GM23338 (cell line): ENCODE measurements around the gene ORAI3. TPM values are rescaled to one million over a fixed set of nuclear protein-coding genes. Genes with fewer than 3 reads are reported as not detected.

Experiments used
- ATAC-seq: fragments of 200-7000 bp; cut with Tn5 transposase; 3 replicates; pipeline ENCODE4 v1.9.1; 2020
- DNase-seq: peaks from one replicate; pipeline ENCODE4 v3.0.0-alpha.2; 2015; ENCODE audit warnings: low spot score
- H2AFZ ChIP-seq: fragments of 200-600 bp; sonication (generic); 2 replicates; pipeline ENCODE4 v1.8.0; 2016; ENCODE audit warnings: antibody characterized with exemption, mild to moderate bottlenecking, moderate library complexity
- H3F3A ChIP-seq: fragments of 200-600 bp; sonication (generic); replicated peaks from 2 replicates; pipeline ENCODE4 v1.8.0; 2017; ENCODE audit warnings: antibody characterized with exemption, mixed run types, low read depth
- H3K27ac ChIP-seq: fragments of 200-600 bp; sonication (generic); 2 replicates; pipeline ENCODE4 v1.6.1; 2016; ENCODE audit warnings: low read depth
- H3K27me3 ChIP-seq: fragments of 200-600 bp; sonication (generic); 2 replicates; pipeline ENCODE4 v1.8.0; 2016; ENCODE audit warnings: mild to moderate bottlenecking, mixed run types, moderate library complexity; ENCODE audit not compliant: insufficient read depth
- H3K36me3 ChIP-seq: fragments of 200-600 bp; sonication (generic); 2 replicates; pipeline ENCODE4 v1.8.0; 2016; ENCODE audit warnings: mild to moderate bottlenecking; ENCODE audit not compliant: insufficient read depth
- H3K4me1 ChIP-seq: fragments of 200-600 bp; sonication (generic); 2 replicates; pipeline ENCODE4 v1.8.0; 2016; ENCODE audit warnings: mild to moderate bottlenecking, moderate library complexity; ENCODE audit not compliant: insufficient read depth
- H3K4me2 ChIP-seq: fragments of 200-600 bp; sonication (generic); 2 replicates; pipeline ENCODE4 v1.7.1; 2017; ENCODE audit warnings: mixed run types
- H3K4me3 ChIP-seq: fragments of 200-600 bp; sonication (generic); 2 replicates; pipeline ENCODE4 v1.6.1; 2016; ENCODE audit warnings: mixed run types
- H3K79me2 ChIP-seq: fragments of 200-600 bp; sonication (generic); replicated peaks from 2 replicates; pipeline ENCODE4 v1.8.0; 2017; ENCODE audit warnings: mild to moderate bottlenecking; ENCODE audit not compliant: insufficient read depth
- H3K9me2 ChIP-seq: fragments of 200-600 bp; sonication (generic); 2 replicates; pipeline ENCODE4 v1.8.0; 2017; ENCODE audit not compliant: insufficient read depth
- H4K20me1 ChIP-seq: fragments of 200-600 bp; sonication (generic); replicated peaks from 2 replicates; pipeline ENCODE4 v1.8.0; 2017; ENCODE audit warnings: mild to moderate bottlenecking; ENCODE audit not compliant: insufficient read depth
- H3K27ac Mint-ChIP-seq: 2 replicates; pipeline ENCODE4 v1.8.0; 2020; ENCODE audit warnings: inconsistent platforms, mild to moderate bottlenecking, moderate library complexity, mixed read lengths
- H3K27me3 Mint-ChIP-seq: 3 replicates; pipeline ENCODE4 v1.8.0; 2022; ENCODE audit warnings: low read depth, mild to moderate bottlenecking, moderate library complexity, mixed read lengths, inconsistent platforms; ENCODE audit not compliant: insufficient read depth, poor library complexity
- H3K36me3 Mint-ChIP-seq: 3 replicates; pipeline ENCODE4 v1.8.0; 2021; ENCODE audit warnings: low read depth, mild to moderate bottlenecking, inconsistent platforms, moderate library complexity, mixed read lengths
- H3K4me1 Mint-ChIP-seq: 3 replicates; pipeline ENCODE4 v1.8.0; 2020; ENCODE audit warnings: mild to moderate bottlenecking, inconsistent platforms, mixed read lengths
- H3K4me3 Mint-ChIP-seq: 3 replicates; pipeline ENCODE4 v1.8.0; 2021; ENCODE audit warnings: moderate library complexity, mild to moderate bottlenecking, inconsistent platforms, mixed read lengths
- H3K9me3 Mint-ChIP-seq: 3 replicates; pipeline ENCODE4 v1.8.0; 2020; ENCODE audit warnings: moderate library complexity, mild to moderate bottlenecking, inconsistent platforms, mixed read lengths
- ETS1 ChIP-seq: IDR thresholded peaks from 2 replicates; pipeline ENCODE4 v1.6.1; 2016; ENCODE audit warnings: antibody characterized with exemption
- EZH2 ChIP-seq: fragments of 200-600 bp; sonication (generic); IDR thresholded peaks from one replicate; pipeline ENCODE4 v1.8.0; 2017; ENCODE audit warnings: antibody characterized with exemption, mild to moderate bottlenecking, low read depth; ENCODE audit not compliant: unreplicated experiment
- EZH2phosphoT487 ChIP-seq: fragments of 200-600 bp; sonication (generic); IDR thresholded peaks from one replicate; pipeline ENCODE4 v1.8.1; 2018; ENCODE audit warnings: antibody characterized with exemption; ENCODE audit not compliant: unreplicated experiment
- JUNB ChIP-seq: IDR thresholded peaks from one replicate; pipeline ENCODE4 v1.6.1; 2016; ENCODE audit warnings: antibody characterized with exemption; ENCODE audit not compliant: unreplicated experiment
- NANOG ChIP-seq: IDR thresholded peaks from 2 replicates; pipeline ENCODE4 v1.6.1; 2016; ENCODE audit warnings: antibody characterized with exemption, borderline replicate concordance
- POLR2AphosphoS5 ChIP-seq: IDR thresholded peaks from 2 replicates; pipeline ENCODE4 v1.6.1; 2016; ENCODE audit warnings: antibody characterized with exemption, low read depth
- STAT1 ChIP-seq: IDR thresholded peaks from one replicate; pipeline ENCODE4 v1.6.1; 2016; ENCODE audit warnings: antibody characterized with exemption; ENCODE audit not compliant: unreplicated experiment
- ZNF331 ChIP-seq: fragments of 250-450 bp; sonication (Bioruptor Pico); IDR thresholded peaks from 2 replicates; pipeline ENCODE4 v1.5.0; 2020; ENCODE audit warnings: low read depth, mild to moderate bottlenecking, moderate library complexity
- ZNF462 ChIP-seq: fragments of 250-450 bp; sonication (Bioruptor Pico); IDR thresholded peaks from 2 replicates; pipeline ENCODE4 v1.5.0; 2020; ENCODE audit warnings: mild to moderate bottlenecking, moderate library complexity
- polyA plus RNA-seq: library from polyadenylated mRNA; unstranded; fragments of >200 nt; fragmentation: Nextera tagmentation; extraction: Ambion mirVana; gene quantifications from 2 replicates; pipeline ENCODE4 v1.2.1, GENCODE V29; 2016
- total RNA-seq: library from RNA; depleted of rRNA; stranded (reverse); fragments of >200 nt; shearing (Covaris generic); gene quantifications from 2 replicates; pipeline ENCODE4 v1.2.3, GENCODE V29; 2014
- TF ChIP-seq, protein P1 (sequence below): IDR thresholded peaks from one replicate; pipeline ENCODE4 v1.6.1; 2018; ENCODE audit warnings: antibody characterized with exemption; ENCODE audit not compliant: unreplicated experiment

Gene ORAI3
- total and polyA plus RNA-seq, 2 experiments from 2014 or later = 6.9 to 15.9 TPM

- TF ChIP-seq, protein P1, sequence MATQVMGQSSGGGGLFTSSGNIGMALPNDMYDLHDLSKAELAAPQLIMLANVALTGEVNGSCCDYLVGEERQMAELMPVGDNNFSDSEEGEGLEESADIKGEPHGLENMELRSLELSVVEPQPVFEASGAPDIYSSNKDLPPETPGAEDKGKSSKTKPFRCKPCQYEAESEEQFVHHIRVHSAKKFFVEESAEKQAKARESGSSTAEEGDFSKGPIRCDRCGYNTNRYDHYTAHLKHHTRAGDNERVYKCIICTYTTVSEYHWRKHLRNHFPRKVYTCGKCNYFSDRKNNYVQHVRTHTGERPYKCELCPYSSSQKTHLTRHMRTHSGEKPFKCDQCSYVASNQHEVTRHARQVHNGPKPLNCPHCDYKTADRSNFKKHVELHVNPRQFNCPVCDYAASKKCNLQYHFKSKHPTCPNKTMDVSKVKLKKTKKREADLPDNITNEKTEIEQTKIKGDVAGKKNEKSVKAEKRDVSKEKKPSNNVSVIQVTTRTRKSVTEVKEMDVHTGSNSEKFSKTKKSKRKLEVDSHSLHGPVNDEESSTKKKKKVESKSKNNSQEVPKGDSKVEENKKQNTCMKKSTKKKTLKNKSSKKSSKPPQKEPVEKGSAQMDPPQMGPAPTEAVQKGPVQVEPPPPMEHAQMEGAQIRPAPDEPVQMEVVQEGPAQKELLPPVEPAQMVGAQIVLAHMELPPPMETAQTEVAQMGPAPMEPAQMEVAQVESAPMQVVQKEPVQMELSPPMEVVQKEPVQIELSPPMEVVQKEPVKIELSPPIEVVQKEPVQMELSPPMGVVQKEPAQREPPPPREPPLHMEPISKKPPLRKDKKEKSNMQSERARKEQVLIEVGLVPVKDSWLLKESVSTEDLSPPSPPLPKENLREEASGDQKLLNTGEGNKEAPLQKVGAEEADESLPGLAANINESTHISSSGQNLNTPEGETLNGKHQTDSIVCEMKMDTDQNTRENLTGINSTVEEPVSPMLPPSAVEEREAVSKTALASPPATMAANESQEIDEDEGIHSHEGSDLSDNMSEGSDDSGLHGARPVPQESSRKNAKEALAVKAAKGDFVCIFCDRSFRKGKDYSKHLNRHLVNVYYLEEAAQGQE = no peak
- no peak for TF ChIP-seq EZH2phosphoT487
- TF ChIP-seq STAT1 = no peak
Measured at GRCh38 chr16:30987581-30988190, 38.8 kb downstream of the ORAI3 start (continued).

DNA sequence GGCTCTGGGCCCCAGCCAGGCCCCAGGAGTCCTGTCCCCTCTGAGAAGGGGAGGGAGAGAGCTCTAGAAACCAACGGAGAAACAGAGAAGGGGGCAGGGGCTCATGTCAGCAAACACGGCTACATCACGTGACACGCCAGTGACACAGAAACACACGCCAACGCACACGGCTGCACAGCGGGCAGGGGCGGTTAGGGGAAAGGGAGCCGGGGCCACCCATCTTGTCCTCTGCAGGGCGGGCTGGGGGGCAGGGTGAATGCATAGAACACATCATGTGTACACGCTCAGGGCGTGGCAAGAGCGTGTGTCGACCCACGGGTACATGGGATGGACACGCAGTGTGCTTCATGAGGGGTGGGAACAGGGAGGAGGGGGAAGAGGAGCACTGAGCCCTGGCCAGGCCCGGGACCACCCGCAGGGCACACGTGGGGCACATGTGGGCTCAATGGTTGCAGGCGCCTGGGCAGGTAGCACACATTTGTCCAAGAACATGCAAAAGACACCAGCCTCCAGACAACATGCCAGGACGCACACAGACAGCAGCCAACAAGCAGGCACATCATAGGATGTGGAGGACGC is 40.7 kb downstream of the ORAI3 start:
- H3K27me3 Mint-ChIP-seq = peaks cover 17% of the 10 kb centered on the region
- Histone ChIP-seq H4K20me1 (no peaks in the 10 kb centered on the region; the same call in 1 of the 2 replicates), H3K36me3 (no peaks in the 10 kb centered on the region), H2AFZ (no peak overlapping the region), H3K9me2 (no peaks in the 10 kb centered on the region), H3F3A (peaks cover 7% of the 10 kb centered on the region; the same call in 1 of the 2 replicates), H3K79me2 (no peaks in the 10 kb centered on the region), H3K4me3 (no peak overlapping the region), H3K4me1 (no peaks in the 10 kb centered on the region), H3K27me3 (no peaks in the 10 kb centered on the region), H3K27ac (no peak overlapping the region), H3K4me2 (no peak overlapping the region)
- H3K36me3 Mint-ChIP-seq = peaks cover 4% of the 10 kb centered on the region; the same call in 1 of the 3 replicates
- H3K4me1 Mint-ChIP-seq = peaks cover 6% of the 10 kb centered on the region; the same call in 2 of the 3 replicates
- no peak overlapping the region for H3K4me3 Mint-ChIP-seq
- DNase-seq (no peak), ATAC-seq (no peak)
- no peak overlapping the region for H3K27ac Mint-ChIP-seq
- H3K9me3 Mint-ChIP-seq = no peaks in the 10 kb centered on the region
- TF ChIP-seq ZNF462 (CRISPR knock-in tag) = no peak
- no peak for TF ChIP-seq POLR2AphosphoS5
- no peak for TF ChIP-seq EZH2phosphoT487
- no peak for TF ChIP-seq JUNB
- no peak for TF ChIP-seq EZH2
- no peak for TF ChIP-seq NANOG
- no peak for TF ChIP-seq ETS1
- TF ChIP-seq, protein P1 = no peak
- TF ChIP-seq ZNF331 (CRISPR knock-in tag) = no peak
